Stimulated activated CD8-positive, alpha-beta memory T cell treated with anti-CD3 and anti-CD28 coated beads, Interleukin-2, amount 100 ng/mL, for 1 hour (primary cell): ENCODE results near the gene BSDC1.
"Not testable (repeated sequence)": the region's sequence is repeated elsewhere in the genome, so short reads cannot be mapped to it uniquely, and the experiment has no call there.

Source experiments
- DNase-seq, 2 donors: peaks; one replicate each; pipeline ENCODE4 v3.0.0-alpha.2; 2020; ENCODE audit warnings: low read depth in 2 of 2

BSDC1 gene

DNA sequence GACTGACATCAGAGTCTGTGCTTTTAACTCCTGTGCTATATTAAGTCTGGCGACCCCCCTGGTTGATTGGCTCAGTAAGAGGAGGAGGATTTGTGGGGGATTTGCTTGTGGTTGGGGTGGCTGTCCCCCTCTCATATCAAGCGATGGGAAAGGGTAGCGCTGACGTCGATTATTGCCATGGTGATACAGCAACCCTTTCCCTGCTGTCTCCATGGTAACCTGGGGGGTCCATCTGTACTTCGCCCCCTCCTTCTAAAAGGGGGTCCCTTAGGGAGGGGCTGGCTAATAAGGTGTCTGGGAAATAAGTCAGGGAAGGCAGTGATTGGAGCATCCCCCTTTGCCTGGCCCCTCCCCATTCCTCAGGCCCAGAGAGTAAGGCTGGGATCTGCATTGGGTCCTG is 36.6 kb downstream of the BSDC1 start:
- no peak for DNase-seq

DNA sequence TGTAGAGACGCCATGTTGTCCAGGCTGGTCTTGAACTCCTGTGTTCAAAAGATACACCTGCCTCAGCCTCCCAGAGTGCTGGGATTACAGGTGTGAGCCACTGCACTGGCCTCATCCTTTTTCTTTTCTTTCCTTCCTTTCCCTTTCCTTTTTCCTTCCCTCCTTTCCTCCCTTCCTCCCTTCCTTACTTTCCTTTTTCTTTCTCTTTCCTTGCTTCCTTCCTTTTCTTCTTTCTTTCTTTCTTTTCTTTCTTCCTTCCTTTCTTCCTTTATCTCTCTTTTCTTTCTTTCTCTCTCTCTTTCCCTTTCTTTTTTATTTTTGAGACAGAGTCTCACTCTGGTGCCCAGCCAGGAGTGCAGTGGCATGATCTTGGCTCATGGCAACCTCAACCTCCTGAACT is 37.8 kb downstream of the BSDC1 start:
- DNase-seq: no peak

DNA sequence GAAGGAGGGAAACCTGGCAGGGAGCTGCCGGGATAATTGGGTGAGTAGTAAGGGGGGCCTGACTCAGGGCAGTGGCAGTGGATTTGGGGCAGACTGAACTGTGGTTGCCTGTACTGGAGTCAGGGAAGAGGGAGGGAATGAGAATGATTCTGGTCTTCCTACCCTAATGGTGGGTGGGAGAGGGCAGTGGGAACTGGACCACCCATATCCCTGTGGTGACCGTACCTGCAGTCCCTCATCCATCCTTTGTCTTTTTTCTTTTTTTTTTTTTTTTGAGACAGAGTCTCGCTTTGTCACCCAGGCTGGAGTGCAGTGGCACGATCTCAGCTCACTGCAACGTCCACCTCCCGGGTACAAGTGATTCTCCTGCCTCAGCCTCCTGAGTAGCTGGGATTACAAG is 38.5 kb downstream of the BSDC1 start:
- DNase-seq: not testable (repeated sequence)

DNA sequence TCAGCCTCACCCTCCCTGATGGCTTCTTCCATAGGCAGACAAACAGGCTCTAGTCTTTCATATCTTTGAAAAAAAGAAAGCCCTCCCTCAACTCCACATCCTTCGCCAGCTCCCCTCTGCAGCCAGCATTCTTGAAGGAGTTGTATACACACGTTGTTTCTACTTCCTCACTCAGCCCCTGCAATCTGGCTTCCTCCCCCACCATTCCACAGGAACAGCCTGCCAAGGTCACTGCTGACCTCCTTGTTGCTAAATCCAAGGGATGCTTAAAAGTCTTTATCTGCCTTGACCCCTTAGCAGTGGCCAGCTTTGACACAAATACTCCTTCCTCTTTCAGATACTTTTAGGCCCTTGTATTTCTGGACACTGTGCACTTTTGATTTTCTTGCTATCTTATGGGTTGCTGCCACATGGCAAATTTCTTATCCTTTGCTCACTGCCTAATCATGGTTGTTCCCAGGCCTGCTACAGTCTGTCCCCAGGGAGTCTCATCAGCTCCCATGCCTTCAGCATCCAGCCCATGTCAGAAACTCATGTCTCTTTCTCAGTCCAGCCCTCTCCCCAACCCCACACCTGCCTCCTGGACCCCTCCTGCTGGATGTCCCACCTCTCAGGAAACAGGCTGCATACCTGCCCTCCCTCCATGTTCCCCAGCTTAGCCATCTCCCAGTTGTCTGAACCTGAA is 40.2 kb downstream of the BSDC1 start:
- DNase-seq: no peak

DNA sequence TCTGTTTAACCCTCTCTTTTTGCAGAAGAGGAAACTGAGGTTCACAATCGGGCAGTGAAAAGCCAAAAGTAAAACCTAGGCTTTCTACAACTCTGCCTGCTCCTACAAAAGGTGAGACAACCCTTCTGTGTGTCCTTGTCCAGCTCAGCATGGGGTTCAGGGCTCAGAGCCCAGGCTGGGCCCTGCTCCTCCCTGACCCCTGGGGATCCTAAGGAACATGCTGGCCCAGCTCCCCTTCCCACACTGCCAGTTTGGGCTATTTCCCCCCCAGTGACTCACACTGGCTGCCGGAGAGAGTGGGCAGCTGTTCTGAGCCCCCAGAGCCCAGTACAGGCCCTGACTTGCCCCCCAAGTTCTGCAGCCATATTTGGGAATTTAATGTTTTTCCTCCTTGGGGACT is 40.8 kb downstream of the BSDC1 start:
- no peak for DNase-seq

DNA sequence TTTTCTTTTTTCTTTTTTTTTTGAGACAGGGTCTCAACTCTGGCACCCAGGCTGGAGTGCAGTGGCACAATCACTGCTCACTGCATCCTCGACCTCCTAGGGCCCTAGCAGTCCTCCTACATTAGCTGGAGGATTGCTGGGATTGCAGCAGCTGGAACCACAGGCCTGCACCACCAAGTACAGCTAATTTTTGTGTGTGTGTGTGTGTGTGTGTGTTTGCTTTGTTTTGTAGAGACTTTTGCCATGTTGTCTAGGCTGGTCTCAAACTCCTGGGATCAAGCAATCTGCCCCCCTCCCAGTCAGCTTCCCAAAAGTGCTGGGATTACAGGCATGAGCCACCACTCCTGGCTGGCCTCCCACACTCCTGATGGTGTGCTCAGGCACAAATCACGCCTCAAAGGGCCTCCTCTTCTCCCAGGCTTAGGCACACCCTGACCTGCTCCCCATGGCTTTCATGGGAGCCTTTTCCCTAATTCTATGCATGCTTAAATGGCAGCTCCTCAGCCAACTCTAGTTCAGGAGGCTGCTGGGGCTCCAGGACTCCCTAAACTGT is 41.3 kb downstream of the BSDC1 start:
- no peak for DNase-seq

DNA sequence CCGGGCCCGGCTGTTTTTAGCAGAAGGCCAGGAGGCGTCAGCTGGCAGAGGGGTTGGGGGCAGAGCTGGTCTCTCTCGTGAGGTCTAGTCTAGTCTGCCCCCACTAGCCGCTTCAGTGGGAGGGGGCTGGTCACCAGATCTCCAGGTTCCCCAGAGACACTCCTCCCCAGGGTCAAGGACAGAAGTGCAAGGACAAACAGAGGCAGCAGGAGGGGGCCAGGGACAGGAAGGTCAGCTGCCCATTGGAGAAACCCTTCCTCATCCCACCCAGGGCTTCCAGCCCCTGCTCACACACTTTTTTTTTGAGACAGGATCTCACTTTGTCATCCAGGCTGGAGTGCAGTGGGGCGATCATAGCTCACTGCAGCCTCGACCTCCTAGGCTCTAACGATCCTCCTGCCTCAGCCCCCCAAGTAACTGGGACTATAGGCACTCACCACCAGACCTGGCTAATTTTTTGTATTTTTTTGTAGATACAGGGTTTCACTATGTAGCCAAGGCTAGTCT is 41.9 kb downstream of the BSDC1 start:
- DNase-seq: no peak

DNA sequence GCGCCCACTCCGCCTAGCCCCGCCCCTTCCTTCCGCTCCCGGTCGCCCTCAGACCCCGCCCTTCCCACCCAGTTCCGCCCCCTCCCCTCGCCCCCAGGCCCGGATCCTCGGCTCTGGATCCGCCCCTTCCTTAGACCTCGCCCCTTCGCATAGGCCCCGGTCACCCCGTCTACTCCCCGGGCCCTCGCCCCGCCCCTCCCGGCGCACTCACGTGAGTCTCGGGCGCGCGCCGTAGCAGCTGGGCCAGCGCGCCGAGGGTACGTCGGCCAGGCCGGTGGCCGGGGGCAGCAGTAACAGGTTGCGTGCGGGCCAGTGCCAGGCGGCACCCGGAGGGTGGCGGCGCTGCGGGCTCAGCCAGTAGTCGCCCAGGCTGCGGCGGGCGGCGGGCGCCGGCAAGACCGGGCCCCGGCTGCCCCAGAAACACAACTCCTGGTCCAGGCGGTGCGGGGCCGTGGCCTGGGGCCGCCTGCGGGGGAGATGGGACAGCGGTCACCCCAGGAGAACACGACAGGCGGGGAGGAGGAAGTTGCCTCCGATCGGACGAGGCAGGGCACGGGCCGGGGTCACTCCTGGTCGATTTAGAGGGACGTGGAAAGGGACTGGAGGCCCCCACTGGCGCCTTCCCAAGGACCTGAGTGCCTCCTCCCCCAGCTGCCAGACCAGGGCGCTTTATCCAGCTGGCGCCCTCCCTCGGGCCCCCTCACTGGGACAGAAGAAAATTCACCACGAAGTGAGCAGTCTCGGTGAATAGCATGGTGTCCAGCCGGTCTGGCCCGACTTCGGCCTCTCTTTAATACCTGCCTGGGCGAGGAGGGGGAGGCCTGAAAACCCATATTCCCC is 42.6 kb downstream of the BSDC1 start:
- peak; percentile 78 to 81 for DNase-seq

DNA sequence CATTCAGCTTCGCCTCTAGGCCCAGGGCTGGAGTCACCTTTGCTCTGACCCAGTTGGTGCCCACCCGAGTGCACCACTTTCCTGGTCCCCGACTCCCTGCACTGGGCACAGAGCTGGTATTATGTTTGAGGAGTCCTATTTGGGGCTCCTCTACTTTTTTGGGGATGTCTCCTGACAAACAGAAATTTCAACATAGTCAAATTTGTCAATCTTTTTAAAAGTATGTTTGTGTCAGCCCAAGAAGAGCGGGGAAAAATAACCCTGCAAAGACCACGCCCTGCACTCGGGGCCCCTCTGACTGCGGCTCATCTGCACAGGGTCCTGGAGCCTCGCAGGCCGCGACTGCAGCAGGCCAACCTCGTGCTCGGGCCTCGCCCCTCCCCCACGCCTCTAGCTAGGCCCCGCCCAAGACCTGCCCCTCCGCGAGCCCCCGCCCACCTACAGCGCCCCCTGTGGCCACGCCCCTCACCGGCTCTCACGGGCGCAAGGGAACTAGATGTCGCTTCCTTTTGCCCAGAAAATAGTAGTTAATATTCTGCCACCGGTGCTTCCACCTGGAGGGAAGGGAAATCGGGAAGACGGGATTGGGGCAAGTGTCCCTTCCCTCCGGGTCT is 43.3 kb downstream of the BSDC1 start:
- DNase-seq: peak in 1 of 2 donors; percentile 56

DNA sequence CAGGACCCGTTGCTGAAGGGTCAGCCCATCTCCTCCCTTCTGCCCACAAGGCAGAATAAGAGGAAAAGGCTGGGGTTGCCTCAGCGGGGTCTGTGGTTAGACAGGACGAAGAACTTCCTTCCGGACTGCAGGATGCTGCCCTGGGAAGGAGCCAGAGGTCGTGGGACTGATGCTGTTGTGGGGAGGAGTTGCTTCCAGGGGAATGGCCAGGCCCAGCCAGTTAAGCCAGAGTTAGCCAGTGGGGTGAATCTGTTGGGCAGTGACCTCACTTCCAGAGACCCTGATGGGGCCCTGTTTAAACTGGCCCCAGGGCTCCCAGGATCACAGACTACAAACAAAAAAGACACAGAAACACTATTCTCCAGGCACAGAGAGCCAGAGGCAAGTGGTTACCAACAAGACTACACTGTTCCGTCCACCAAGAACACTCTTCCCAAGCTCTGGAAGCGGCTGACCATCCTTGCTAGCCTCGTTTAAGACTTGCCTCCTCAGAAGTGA is 45.0 kb downstream of the BSDC1 start:
- no peak for DNase-seq

DNA sequence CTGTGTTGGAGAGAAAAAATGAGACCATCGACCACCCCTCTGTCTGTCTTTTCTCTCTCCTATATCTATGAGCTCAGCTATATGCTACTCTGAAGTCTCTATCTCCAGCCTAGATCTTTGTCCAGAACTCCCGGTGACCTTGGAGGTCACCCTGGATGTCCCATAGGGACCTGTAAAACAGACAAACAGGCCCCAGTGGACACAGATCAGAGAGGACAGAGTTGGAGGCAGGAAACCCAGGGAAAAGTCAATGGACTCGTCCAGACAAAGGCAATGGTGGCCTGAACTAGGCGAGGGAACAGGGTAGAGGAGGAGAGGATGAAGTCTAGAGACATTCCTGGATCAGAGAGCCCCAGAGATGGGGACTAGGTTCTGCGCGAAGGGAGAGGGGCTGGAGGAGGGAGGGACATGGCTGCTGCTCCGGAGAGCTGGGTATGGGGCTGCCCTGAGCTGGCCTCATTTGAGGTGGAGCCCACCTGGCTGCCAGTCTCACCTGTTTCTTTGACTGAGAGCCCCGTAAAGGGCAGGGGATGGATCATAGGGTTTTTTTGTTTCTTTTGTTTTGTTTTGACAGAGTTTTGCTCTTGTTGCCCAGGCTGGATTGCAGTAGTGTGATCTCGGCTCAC is 47.6 kb downstream of the BSDC1 start:
- DNase-seq: no peak

DNA sequence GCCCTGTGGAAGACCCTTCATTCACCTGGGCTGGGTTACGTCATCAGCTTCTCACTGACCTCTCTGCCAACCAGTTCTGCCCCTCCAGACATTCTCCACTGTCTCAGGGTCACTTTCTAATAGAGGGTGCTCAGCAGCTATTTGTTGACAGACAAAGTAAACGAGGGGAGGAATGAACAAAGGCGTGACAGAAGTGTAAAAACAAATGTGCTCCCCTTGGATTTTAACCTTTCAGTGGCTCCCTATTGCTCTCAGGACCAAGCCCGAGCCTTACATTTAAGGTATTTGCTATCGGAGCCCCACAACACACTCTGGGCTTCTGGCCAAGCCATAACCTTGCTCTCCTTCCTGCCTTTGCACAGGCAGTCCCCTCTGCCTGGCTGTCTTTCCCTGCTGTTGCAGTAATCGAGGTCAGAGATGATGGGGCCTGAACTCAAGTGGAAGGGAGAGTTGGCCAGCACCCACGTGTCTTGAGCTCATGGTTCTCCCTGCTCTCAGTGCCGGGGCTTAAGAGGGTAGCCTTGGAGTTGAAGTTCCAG is 48.9 kb downstream of the BSDC1 start:
- DNase-seq: no peak

DNA sequence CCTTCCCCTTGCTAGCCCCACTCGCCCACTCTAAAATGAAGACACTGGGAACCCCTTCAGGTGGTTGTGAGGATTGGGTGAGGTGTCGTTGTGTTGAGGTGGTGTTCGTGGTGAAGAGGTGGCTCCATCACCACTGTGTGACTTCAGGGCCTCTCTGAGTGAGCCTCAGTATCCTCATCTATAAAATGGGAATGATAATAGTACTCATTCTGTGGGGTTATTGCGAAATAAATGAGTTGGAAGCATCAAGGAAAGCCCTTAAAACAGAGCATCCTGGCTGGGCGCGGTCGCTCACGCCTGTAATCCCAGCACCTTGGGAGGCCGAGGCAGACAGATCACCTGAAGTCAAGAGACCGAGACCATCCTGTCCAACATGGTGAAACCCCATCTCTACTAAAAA is 51.5 kb downstream of the BSDC1 start:
- no peak for DNase-seq

DNA sequence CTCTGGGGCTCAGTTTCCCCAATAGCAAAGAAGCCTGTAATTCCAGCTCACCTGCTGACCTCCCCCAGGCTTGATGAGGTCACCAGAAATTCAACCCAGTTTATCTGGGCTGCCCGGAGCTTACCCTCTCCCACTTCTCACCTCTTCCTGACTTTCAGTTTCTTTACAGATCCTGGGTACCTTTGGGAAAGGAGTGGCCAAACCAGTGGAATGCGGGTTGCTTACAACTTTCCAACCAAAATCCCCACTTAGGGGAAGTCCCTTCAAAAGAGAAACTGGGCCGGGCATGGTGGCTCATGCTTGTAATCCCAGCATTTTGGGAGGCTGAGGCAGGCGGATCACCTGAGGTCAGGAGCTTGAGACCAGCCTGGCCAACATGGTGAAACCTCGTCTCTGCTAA is 52.3 kb downstream of the BSDC1 start:
- DNase-seq: no peak

DNA sequence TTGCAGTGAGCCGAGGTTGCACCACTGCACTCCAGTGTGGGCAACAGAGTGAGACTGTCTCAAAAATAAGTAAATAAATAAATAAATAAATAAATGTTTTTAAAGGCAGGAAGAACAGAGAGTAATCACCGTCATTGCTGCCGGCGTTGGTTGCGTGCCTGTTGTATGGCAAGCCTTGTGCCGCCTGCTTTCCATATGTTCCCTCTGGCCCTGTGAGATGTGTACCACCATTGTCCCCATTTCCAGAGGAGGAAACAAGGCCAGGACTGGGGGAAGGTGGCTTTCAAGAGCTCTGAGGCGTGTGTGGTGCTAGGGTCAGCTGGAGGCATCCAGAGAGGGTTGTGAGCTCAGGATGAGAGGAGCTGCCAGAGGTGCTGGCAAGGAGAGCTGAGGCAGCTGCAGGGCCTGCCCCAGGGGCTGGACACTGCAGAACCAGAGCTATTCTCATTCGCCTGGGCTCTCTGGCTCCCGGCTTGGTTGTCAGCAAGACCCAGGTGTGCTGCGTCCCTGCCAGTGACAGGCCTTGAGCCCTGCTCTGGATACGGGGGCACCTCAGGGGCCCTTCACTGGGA is 53.0 kb downstream of the BSDC1 start:
- DNase-seq: no peak

DNA sequence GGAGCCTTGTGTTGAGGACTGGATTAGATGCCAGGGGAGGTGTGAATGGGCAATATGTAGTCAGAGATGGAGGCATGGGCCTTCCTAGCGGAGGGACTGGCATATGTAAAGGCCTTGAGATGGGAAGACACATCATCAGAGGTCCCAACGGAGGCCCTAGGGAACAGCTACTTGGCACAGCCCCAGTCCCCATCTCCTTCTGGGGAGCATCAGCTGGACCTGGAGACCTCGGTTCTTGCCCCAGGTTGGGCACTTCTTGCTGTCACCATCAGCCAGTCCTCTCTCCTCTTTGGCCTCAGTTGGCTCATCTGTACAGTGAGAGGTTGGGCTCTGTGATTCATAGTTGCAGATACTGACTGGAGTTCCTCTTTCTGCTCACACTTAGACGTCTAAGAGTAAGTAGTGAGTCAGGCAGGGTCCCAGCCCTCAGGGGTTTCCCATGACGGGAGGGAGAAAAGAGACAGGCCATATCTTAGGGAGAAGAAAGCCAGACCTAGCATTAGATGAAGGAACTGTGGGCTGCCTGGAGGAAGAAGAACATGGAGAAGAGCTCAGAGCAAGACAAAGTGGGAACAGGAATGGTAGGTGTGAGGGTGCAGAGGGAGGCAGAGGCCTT is 54.8 kb downstream of the BSDC1 start:
- no peak for DNase-seq

DNA sequence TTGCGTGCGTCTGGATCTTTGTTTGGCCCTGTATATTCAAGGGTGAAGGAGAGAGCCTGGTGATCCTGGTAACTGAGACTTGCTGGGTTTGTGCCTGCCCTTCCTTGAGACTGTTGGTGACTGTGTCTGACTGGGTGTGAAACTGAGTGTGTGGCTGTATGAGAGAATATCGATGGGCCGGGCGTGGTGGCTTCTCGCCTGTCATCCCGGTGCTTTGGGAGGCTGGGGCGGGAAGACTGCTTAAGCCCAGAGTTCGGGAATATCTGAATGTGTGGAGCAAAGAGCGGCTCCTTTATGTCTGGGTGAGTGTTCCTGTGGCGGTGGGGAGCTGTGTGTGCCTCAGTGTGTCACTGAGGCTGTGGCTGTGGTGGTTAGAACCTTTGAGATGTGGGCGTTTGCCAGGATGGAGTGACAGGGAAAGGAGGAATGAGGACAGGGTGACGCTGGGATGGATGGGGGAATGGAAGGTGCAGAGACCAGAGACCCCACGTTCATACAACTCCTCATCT is 55.5 kb downstream of the BSDC1 start:
- DNase-seq: no peak

DNA sequence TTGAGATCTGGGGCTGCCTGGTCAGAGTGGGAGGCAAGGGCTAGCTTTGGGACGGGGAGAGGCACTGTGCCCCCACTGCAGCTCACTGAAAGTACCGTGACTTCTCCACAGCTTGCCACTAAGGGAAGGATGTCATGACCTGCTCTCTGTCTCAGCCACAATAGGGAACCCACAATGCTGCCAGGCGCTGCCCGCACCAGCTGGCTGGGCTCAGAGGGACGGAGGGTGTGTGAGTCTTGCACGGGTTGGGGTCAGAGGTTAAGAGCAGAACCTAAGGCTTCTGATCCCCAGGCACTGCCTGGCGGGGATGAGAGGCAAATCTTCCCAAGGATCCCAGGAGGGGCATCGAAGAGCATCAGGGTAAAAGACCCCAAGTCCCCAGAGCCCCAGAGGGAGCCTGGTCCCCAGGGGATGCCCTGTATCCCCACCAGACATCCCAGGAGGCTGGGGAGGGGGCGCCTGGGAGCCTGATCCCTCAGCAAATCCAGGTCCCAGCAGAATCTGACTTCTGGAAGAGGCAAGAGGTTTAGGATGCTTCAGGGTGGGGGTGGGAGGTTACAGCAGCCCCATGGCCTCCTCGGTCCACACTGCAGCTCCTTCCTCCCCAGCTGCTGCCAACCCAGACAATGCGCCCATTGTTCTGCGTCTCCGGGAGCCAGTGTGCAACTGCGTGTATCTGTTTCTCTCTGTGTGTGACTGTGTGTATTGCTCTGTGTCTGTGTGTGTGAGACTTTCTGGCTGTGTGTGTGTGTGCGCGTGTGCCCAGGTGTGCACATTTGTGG is 56.2 kb downstream of the BSDC1 start:
- DNase-seq: no peak

DNA sequence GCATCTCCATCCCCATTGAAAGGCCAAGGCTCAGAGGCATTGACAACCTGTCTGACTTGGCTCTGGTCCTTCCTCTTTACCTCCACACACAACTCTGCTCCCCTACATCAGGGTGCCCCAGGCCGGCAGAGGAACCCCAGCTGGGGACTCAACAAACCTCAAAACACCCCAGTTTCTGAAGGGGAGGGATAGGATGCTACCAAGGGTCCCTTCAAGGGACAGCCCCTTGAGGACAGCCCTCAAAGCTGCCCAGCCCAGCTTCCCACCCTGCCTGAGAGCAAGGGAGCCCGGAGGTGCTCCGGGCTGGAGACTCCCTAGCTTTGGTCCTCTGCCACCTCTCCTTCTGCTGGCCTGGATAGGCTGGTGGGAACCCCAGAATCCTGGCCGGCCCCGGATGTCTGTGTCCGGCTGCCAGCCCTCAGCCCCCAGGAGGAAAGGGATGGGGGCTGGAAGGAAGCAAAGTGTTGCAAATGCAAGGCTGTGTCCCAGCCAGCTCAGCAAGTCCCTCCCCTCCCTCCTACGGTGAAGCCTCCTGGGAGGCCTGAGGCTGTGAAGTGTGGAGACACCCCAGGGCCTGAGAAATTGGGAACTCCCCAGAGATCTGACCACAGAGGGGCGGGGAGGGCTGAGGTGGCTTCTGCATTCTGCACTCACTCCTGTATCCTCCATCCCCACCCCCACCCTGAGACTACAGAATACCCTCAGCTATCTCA is 57.1 kb downstream of the BSDC1 start:
- peak in 1 of 2 donors; percentile 37 for DNase-seq
